NCI-H146 (cell line): ENCODE results near the gene ZNF599.
A peak's percentile ranks its signal among the peaks of the same experiment; 100 is the strongest.

Experiments used
- DNase-seq: peaks from one replicate; lab custom pipeline; 2025; lab: John Stamatoyannopoulos, UW

Gene ZNF599

GRCh38 chr19:34744896-34745690, 27.9 kb downstream of the ZNF599 start:
- DNase-seq: no peak

GRCh38 chr19:34734537-34735103, 38.4 kb downstream of the ZNF599 start:
- peak; percentile 77 for DNase-seq

GRCh38 chr19:34733746-34734536, 39.1 kb downstream of the ZNF599 start, which contains the start of gene ZNF181:
TSS of gene ZNF181 (plus strand) at chr19:34734243. CDS start at chr19:34735038, 795 bp downstream.
- peak; percentile 91 for DNase-seq

- DNase-seq: peak; percentile 77
These were observed 39.7 kb downstream of the ZNF599 start for GRCh38 chr19:34733266-34733745.

GRCh38 chr19:34732612-34733211, 40.3 kb downstream of the ZNF599 start:
- peak; percentile 36 for DNase-seq

- no peak for DNase-seq
These were observed 41.1 kb downstream of the ZNF599 start for GRCh38 chr19:34731964-34732363.

- DNase-seq: no peak
These were observed 41.8 kb downstream of the ZNF599 start for GRCh38 chr19:34731019-34731829.

- DNase-seq: no peak
These were observed 47.6 kb downstream of the ZNF599 start for GRCh38 chr19:34725400-34725799.

- DNase-seq: no peak
These were observed 50.7 kb downstream of the ZNF599 start for GRCh38 chr19:34722353-34722752.

- DNase-seq: no peak
These were observed 57.7 kb downstream of the ZNF599 start for GRCh38 chr19:34715357-34715756.

- DNase-seq: no peak
These were observed 59.8 kb downstream of the ZNF599 start for GRCh38 chr19:34713262-34713637.

- peak; percentile 72 for DNase-seq
These were observed 60.4 kb downstream of the ZNF599 start for GRCh38 chr19:34712395-34713261.

- peak; percentile 18 for DNase-seq
These were observed 61.1 kb downstream of the ZNF599 start for GRCh38 chr19:34711890-34712289.
